ENCODE data around the gene SOHLH1. TPM values are rescaled to one million over a fixed set of nuclear protein-coding genes. Genes with fewer than 3 reads are reported as not detected.

SOHLH1 gene
- total RNA-seq, 1 experiment from 2014 or later, result not detected

DNA sequence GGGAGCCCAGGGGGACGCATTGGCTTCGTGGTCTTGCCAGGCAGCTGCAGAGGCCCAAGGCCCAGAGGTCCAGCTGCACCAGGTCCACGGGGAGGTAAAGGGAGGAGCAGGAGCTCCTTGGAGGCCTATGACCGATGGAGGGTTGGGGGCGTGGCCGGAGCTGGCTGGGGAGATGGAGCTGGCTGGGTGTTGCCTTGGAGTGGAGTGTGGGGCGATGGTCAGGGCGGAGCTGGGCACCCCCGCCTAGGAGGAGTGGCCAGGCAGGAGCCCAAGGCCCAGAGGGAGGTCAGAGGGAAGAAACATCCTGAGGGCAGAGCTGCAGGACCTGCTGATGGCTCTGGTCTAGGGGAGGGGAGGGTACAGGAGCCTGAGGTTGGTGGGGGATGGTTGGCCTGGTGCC, 47.3 kb upstream of the SOHLH1 start:
- Histone ChIP-seq H3K36me3 (ENCODE audit: low read depth, low read length) (no peaks in the 10 kb centered on the region), H3K9ac (ENCODE audit: low read length) (no peak overlapping the region), H3K4me3 (ENCODE audit: low read length) (no peak overlapping the region), H3K4me2 (ENCODE audit: low read length) (no peak overlapping the region), H3K27ac (ENCODE audit: low read length) (no peak overlapping the region), H3K9me2 (replicated peaks; ENCODE audit: low read length) (no peaks in the 10 kb centered on the region), H2AFZ (ENCODE audit: low read length) (no peak overlapping the region), H3F3A (ENCODE audit: low read length, unreplicated experiment) (no peaks in the 10 kb centered on the region), H3K4me1 (ENCODE audit: insufficient read depth, low read length) (no peaks in the 10 kb centered on the region), H3K9me3 (ENCODE audit: low read length) (no peaks in the 10 kb centered on the region), H4K20me1 (ENCODE audit: low read length) (no peaks in the 10 kb centered on the region), H3K79me2 (ENCODE audit: low read length) (no peaks in the 10 kb centered on the region), H3K27me3 (ENCODE audit: low read length) (no peaks in the 10 kb centered on the region)
- ChIA-PET POLR2A (ENCODE audit: unreplicated experiment) (no interaction called here), CTCF (no interaction called here)
- ATAC-seq (no peak), DNase-seq (no peak)
- BruUV-seq (replicated peaks), result no TSS peak
- intact Hi-C loops (cut with micrococcal nuclease), result no loop called here
- no peak for TF ChIP-seq EZH2phosphoT487 (IDR thresholded peaks at IDR 0.05; ENCODE audit: borderline replicate concordance, low read length)
- no peak for TF ChIP-seq EZH2 (IDR thresholded peaks at IDR 0.05; ENCODE audit: low read length, unreplicated experiment)
- TF ChIP-seq, protein P1, sequence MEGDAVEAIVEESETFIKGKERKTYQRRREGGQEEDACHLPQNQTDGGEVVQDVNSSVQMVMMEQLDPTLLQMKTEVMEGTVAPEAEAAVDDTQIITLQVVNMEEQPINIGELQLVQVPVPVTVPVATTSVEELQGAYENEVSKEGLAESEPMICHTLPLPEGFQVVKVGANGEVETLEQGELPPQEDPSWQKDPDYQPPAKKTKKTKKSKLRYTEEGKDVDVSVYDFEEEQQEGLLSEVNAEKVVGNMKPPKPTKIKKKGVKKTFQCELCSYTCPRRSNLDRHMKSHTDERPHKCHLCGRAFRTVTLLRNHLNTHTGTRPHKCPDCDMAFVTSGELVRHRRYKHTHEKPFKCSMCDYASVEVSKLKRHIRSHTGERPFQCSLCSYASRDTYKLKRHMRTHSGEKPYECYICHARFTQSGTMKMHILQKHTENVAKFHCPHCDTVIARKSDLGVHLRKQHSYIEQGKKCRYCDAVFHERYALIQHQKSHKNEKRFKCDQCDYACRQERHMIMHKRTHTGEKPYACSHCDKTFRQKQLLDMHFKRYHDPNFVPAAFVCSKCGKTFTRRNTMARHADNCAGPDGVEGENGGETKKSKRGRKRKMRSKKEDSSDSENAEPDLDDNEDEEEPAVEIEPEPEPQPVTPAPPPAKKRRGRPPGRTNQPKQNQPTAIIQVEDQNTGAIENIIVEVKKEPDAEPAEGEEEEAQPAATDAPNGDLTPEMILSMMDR (conservative IDR thresholded peaks at IDR 0.05; ENCODE audit: low read depth, low read length), result no peak

DNA sequence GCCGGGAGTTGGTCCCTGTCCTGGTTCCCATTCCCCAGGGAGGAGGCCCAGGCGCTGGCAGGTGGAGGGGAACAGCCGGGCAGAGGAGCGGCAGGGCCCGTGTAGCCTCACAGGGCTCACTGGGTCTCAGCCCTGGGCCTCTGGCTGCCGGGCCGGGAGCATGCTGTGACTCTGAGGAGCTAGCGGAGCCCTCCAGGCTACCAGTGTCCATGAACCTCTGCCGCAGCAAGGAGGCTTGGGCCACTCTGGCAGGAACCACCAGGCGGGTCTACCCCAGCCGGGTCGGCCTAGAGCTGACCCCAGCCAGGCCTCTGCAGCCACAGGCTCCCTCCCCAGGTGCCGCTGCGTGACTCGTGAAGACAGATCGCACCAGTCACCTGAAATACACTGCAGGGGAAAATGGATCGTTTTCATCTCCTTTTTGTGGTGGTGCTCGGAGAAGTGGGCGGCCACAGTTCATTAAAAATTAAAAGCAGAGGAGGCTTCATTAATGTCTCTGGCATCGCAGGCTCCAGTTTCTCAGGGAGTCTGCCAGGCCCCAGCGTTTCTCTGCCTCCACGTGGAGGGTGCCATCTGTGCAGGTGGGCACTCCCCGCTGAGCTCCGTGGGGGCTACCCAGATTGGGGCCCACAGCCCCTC, 46.5 kb upstream of the SOHLH1 start:
- Histone ChIP-seq H3K9me2 (replicated peaks; ENCODE audit: low read length) (no peaks in the 10 kb centered on the region), H3K9me3 (ENCODE audit: low read length) (no peaks in the 10 kb centered on the region), H3K9ac (ENCODE audit: low read length) (no peak overlapping the region), H2AFZ (ENCODE audit: low read length) (no peak overlapping the region), H3K27ac (ENCODE audit: low read length) (no peak overlapping the region), H4K20me1 (ENCODE audit: low read length) (no peaks in the 10 kb centered on the region), H3K27me3 (ENCODE audit: low read length) (no peaks in the 10 kb centered on the region), H3K79me2 (ENCODE audit: low read length) (no peaks in the 10 kb centered on the region), H3K4me1 (ENCODE audit: insufficient read depth, low read length) (no peaks in the 10 kb centered on the region), H3K4me3 (ENCODE audit: low read length) (no peak overlapping the region), H3K36me3 (ENCODE audit: low read depth, low read length) (no peaks in the 10 kb centered on the region), H3K4me2 (ENCODE audit: low read length) (no peak overlapping the region), H3F3A (ENCODE audit: low read length, unreplicated experiment) (no peaks in the 10 kb centered on the region)
- ATAC-seq (no peak), DNase-seq (no peak)
- ChIA-PET CTCF (no interaction called here), POLR2A (ENCODE audit: unreplicated experiment) (no interaction called here)
- intact Hi-C loops (cut with micrococcal nuclease), result no loop called here
- BruUV-seq (replicated peaks), result no TSS peak
- TF ChIP-seq EZH2phosphoT487 (IDR thresholded peaks at IDR 0.05; ENCODE audit: borderline replicate concordance, low read length) (no peak), EZH2 (IDR thresholded peaks at IDR 0.05; ENCODE audit: low read length, unreplicated experiment) (no peak)
- TF ChIP-seq, protein P1 (conservative IDR thresholded peaks at IDR 0.05; ENCODE audit: low read depth, low read length), result no peak

DNA sequence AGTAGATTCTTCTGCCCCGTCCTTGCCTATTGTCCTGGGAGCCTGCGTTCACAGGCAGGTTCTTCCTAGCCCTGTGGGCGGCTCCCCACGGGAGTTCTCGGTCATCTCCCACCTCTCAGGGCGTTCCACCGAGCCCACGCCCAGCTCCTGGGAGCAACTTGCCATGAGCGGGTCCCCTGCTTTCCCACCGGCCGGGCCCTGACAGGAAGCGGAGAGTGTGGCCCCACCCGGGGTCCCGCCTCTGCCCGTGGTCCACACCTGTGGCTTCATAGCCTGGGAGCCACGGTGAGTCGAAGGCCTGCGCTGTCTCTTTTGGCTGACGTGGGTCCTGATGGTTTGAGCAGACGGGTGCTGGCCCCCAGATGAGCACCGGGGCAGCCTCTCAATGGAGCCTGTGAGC, 45.9 kb upstream of the SOHLH1 start:
- no peak overlapping the region for H2AFZ ChIP-seq (ENCODE audit: low read length)
- ATAC-seq (no peak), DNase-seq (no peak)
- intact Hi-C loops (cut with micrococcal nuclease), result no loop called here
- no peaks in the 10 kb centered on the region for H3K9me3 ChIP-seq (ENCODE audit: low read length)
- no peak overlapping the region for H3K27ac ChIP-seq (ENCODE audit: low read length)
- ChIA-PET CTCF (no interaction called here), POLR2A (ENCODE audit: unreplicated experiment) (no interaction called here)
- no peak overlapping the region for H3K4me3 ChIP-seq (ENCODE audit: low read length)
- H3K27me3 ChIP-seq (ENCODE audit: low read length), result no peaks in the 10 kb centered on the region
- no peak for TF ChIP-seq EZH2phosphoT487 (IDR thresholded peaks at IDR 0.05; ENCODE audit: borderline replicate concordance, low read length)
- TF ChIP-seq EZH2 (IDR thresholded peaks at IDR 0.05; ENCODE audit: low read length, unreplicated experiment), result no peak
- TF ChIP-seq, protein P1 (conservative IDR thresholded peaks at IDR 0.05; ENCODE audit: low read depth, low read length), result no peak
- no peaks in the 10 kb centered on the region for H3K79me2 ChIP-seq (ENCODE audit: low read length)
- H3K4me1 ChIP-seq (ENCODE audit: insufficient read depth, low read length), result no peaks in the 10 kb centered on the region
- no peaks in the 10 kb centered on the region for H3K36me3 ChIP-seq (ENCODE audit: low read depth, low read length)
- no TSS peak for BruUV-seq (replicated peaks)
- H3K9me2 ChIP-seq (replicated peaks; ENCODE audit: low read length), result no peaks in the 10 kb centered on the region
- no peaks in the 10 kb centered on the region for H3F3A ChIP-seq (ENCODE audit: low read length, unreplicated experiment)
- no peaks in the 10 kb centered on the region for H4K20me1 ChIP-seq (ENCODE audit: low read length)
- no peak overlapping the region for H3K9ac ChIP-seq (ENCODE audit: low read length)
- no peak overlapping the region for H3K4me2 ChIP-seq (ENCODE audit: low read length)
